A172 (cell line): ENCODE measurements around the gene GAREM1. TPM values are rescaled to one million over a fixed set of nuclear protein-coding genes. Genes with fewer than 3 reads are reported as not detected.

Source experiments
- DNase-seq: peaks from one replicate; pipeline ENCODE4 v3.0.0-alpha.2; 2015; ENCODE audit warnings: low spot score
- total RNA-seq: library from RNA; depleted of rRNA; stranded (reverse); fragments of >200 nt; shearing (Covaris generic); gene quantifications from 2 replicates; pipeline ENCODE4 v1.2.3, GENCODE V29; 2014

The GAREM1 gene
- total RNA-seq, 1 experiment from 2014 or later: not detected

- no peak for DNase-seq
Observed at GRCh38 chr18:32459361-32460101, 11.2 kb downstream of the GAREM1 start.

GRCh38 chr18:32455361-32455760 is 15.3 kb downstream of the GAREM1 start:
- DNase-seq: no peak

DNA sequence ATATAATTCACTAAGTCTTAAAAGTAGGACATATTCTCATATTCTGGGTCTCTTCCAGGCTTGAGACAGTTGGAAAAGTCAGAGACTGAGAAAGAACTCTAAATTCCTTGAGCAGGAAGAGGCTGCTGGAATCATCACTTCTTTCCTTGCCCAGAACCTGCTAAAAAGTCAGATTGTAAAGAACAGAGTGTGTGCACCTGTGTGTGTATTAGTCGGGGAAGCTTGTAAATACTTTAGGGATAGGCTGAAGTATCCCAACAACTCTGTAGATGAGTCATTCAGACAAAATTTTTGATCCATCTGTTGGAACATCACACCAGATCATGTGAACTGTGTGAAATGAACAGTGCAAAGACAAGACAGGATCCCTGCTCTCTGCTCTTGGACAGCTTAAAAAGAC is 16.1 kb downstream of the GAREM1 start:
- DNase-seq: no peak

DNA sequence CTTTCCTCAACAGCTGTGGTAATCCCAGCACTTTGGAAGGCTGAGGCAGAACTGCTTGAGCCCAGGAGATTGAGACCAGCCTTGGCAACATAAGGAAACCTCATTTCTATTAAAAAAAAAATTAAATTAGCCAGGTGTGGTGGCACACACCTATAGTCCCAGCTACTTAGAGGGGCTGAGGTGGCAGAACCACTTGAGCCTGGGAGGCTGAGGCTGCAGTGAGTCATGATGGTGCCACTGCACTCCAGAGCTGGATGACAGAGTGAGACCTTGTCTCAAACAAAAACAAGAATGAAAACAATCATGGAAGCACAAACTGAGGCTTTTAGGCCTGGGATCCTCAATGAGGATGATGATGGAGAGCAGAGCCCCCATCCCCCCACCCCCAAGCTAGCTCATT is 19.8 kb downstream of the GAREM1 start:
- DNase-seq: no peak

GRCh38 chr18:32450026-32450691 is 20.5 kb downstream of the GAREM1 start:
- DNase-seq: no peak

DNA sequence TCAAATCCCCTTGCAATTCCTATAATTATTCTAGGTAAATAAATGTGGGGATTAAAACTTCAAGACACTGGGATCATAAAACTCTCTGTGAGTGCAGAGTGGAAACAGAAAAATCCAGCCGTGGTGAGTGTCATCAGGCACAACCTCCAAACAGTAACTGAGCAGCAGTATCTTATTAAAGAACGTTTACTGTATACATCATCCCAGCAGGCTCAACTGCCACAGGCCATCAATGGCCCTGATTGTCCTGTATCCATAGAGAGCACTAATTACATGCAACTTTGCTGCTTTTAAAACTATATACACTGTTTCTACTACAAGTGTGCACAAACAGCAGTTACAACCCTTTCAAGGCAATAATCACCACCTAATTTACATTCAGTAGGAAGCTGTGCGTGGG is 23.9 kb downstream of the GAREM1 start:
- no peak for DNase-seq

- DNase-seq: no peak
Observed at GRCh38 chr18:32445846-32446245, 24.8 kb downstream of the GAREM1 start.

DNA sequence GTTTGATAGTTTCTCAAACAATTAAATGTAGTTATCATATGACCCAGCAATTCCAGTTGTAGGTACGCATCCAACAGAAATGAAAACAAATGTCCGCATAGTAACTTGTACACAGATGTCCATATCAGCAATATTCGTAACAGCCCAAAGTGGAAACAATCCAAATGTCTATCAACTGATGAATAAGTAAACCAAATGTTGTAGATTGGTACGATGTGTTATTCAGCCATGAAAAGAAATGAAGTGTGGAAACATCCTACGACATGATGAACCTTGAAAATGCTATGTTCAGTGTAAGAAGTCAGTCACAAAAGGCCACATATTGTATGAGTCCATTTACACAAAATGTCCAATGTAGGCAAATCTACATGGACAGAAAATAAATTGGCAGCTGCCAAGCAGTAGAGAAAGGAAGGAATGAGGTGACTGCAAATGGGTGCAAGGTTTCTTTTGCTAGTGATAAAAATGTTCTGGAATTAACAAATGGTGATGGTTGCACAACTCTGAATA is 26.9 kb downstream of the GAREM1 start:
- DNase-seq: no peak

DNA sequence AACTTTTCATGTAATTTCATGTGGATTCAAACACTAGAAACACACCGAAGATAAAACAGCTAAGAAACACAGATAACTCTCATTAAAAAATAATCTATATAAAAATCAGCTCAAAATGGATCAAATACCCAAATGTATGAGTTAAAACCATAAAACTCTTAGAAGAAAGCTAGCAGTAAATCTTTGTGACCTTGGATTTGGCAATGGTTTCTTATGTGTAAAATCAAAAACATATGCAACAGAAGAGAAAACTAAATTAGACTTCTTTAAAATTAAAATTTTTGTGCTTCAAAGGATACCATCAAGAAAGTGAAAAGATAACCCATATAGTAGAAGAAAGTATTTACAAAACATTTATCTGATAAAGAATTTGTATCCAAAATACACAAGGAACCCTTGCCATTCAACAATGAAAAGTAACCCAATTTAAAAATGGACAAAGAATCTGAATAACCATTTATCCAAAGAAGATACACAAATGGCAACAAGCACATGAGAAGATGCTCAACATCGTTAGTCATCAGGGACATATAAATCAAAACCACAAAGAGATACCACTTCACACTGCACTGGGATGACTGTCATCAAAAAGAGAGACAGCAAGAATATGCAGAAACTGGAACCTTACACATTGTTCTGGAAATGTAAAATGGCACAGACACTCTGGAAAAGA is 27.5 kb downstream of the GAREM1 start:
- no peak for DNase-seq

DNA sequence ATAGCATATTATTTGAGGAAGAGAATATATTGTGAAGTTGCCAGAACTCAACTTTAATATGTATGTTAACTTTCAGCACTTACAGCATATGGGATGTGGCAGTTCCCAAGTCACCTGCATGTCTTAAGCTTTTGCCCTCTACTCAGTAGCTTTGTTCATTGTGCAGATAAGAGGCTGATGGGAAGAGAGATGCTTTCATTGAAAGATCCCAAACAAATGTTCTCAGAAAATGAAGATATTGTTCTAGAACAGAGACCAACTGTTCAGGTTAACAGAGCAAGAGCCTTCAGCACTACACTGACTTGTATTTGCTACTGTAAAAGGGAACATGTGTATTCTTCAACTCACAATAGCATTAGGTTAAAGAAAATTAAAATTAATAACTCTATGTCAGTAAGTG is 28.1 kb downstream of the GAREM1 start:
- DNase-seq: no peak

DNA sequence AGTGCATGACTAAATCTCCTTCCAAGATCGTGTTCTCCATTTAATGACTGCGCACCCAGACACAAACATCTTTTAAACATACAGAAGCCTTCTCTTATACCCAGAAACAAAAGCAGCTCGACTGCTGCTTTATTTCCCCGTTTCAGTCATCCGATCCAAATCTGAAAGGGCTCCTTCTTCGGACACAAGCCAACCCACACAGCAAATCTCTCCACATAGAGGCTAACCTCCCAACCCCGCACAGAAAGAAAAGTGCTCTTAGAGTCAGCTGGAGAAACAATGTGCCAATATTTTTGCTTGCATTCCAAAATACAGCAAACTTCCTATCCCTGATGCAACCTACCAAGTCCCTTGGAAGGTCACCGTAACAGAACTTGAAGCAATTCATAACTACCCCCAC is 29.1 kb downstream of the GAREM1 start:
- no peak for DNase-seq

GRCh38 chr18:32440518-32440917 is 30.2 kb downstream of the GAREM1 start:
- DNase-seq: no peak

GRCh38 chr18:32439802-32440201 is 30.9 kb downstream of the GAREM1 start:
- no peak for DNase-seq

- DNase-seq: no peak
Observed at GRCh38 chr18:32439241-32439640, 31.4 kb downstream of the GAREM1 start.

- DNase-seq: no peak
Observed at GRCh38 chr18:32438173-32438572, 32.5 kb downstream of the GAREM1 start.

DNA sequence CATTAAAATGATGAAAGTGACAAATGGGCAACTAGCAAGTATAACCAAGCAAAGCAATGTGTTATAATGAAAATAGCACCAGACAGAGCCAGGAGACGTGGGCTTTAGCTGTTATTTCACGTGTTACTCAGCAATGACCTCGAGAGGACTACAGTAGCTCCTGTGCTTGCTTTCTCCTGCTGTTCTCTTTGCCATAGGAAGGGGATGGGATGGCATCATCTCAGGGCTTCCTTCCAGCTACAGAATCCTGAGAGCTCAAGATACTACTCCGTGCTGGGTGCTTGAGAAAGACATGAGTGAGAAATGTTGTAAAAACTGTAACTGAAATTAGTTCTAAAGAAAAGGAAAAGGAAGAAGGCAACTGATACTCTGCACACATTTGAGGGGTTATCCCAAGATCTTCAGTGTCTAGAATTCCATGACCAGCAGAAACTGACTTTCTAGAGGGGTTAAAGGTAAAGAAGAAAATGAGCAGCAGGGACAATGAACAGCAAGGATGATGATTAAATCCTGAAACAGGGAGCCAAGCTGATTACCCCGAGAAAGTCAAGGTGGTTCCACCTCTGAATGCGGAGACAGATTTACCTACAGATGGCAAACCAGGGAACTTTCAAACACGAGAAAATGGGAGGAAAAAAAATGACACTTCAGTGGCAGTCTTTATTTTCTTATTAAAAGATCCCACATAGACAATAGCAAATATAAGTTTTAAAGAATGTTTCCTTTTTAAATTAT is 33.4 kb downstream of the GAREM1 start:
- DNase-seq: no peak

GRCh38 chr18:32435631-32436500 is 34.8 kb downstream of the GAREM1 start:
- DNase-seq: no peak

DNA sequence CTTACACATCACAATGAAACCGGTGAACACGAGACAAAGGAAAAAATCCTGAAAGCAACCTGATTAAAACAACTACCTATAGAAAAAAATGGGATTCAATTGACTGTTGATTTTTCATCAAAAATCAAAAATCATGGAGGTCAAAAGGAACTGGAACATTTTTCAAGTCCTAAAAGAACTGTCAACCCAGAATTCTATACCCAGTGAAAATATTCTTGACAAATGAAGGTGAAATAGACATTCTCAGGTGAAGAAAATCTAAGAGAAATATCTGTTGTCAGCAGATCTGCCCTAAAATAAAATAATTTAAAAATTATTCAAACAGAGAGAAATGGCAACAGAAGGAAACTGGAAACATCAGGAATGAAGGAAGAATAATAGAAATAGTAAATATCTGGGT is 38.9 kb downstream of the GAREM1 start:
- DNase-seq: no peak

- no peak for DNase-seq
Observed at GRCh38 chr18:32429402-32429801, 41.3 kb downstream of the GAREM1 start.

GRCh38 chr18:32427084-32427900 is 43.4 kb downstream of the GAREM1 start:
- DNase-seq: no peak
